Activated gamma-delta T cell treated with Interleukin-2 at 50 U/mL for 16 hours (primary cell): Measurements from ENCODE around the gene RAB11FIP5.
"Not testable (repeated sequence)": the region's sequence is repeated elsewhere in the genome, so short reads cannot be mapped to it uniquely, and the experiment has no call there.

Source experiments
- DNase-seq: peaks from one replicate; pipeline ENCODE4 v3.0.0-alpha.2; 2020

Gene RAB11FIP5

GRCh38 chr2:73067043-73067442, 45.7 kb downstream of the RAB11FIP5 start:
- no peak for DNase-seq

- not testable (repeated sequence) for DNase-seq
Measured at GRCh38 chr2:73065070-73065469, 47.7 kb downstream of the RAB11FIP5 start.

GRCh38 chr2:73063909-73064875, 48.6 kb downstream of the RAB11FIP5 start:
- DNase-seq, result no peak

- DNase-seq, result no peak
Measured at GRCh38 chr2:73063472-73063871, 49.3 kb downstream of the RAB11FIP5 start.

GRCh38 chr2:73059106-73059505, 53.6 kb downstream of the RAB11FIP5 start:
- DNase-seq, result no peak

- DNase-seq, result no peak
Measured at GRCh38 chr2:73054980-73055379, 57.8 kb downstream of the RAB11FIP5 start.

- DNase-seq, result no peak
Measured at GRCh38 chr2:73053316-73054114, 59.2 kb downstream of the RAB11FIP5 start.

- DNase-seq, result no peak
Measured at GRCh38 chr2:73050121-73050545, 62.6 kb downstream of the RAB11FIP5 start.

GRCh38 chr2:73043929-73044832, 68.6 kb downstream of the RAB11FIP5 start:
- DNase-seq, result no peak

- DNase-seq, result no peak
Measured at GRCh38 chr2:73043276-73043675, 69.5 kb downstream of the RAB11FIP5 start.

- DNase-seq, result no peak
Measured at GRCh38 chr2:73037947-73038585, 74.7 kb downstream of the RAB11FIP5 start.

- DNase-seq, result no peak
Measured at GRCh38 chr2:73036766-73037165, 76.0 kb downstream of the RAB11FIP5 start.

- DNase-seq, result no peak
Measured at GRCh38 chr2:73035899-73036711, 76.6 kb downstream of the RAB11FIP5 start.

- DNase-seq, result no peak
Measured at GRCh38 chr2:73034661-73035375, 77.9 kb downstream of the RAB11FIP5 start.

GRCh38 chr2:73033766-73034381, 78.9 kb downstream of the RAB11FIP5 start:
- no peak for DNase-seq

- no peak for DNase-seq
Measured at GRCh38 chr2:73033142-73033765, 79.5 kb downstream of the RAB11FIP5 start.

- no peak for DNase-seq
Measured at GRCh38 chr2:73032702-73033097, 80.0 kb downstream of the RAB11FIP5 start.

GRCh38 chr2:73031725-73032701, 80.7 kb downstream of the RAB11FIP5 start:
- no peak for DNase-seq
